Activated gamma-delta T cell treated with anti-CD3 and anti-CD28 coated beads, Interleukin-2, amount 50 U/mL, for 16 hours (primary cell): ENCODE measurements around the gene DMXL1.
"Not testable (repeated sequence)": the region's sequence is repeated elsewhere in the genome, so short reads cannot be mapped to it uniquely, and the experiment has no call there.

Experiments
- DNase-seq: peaks from one replicate; pipeline ENCODE4 v3.0.0-alpha.2; 2020; ENCODE audit warnings: low read depth

The DMXL1 gene

GRCh38 chr5:119200795-119201194 lies 129.9 kb downstream of the DMXL1 start:
- no peak for DNase-seq

- DNase-seq = no peak
Measured at GRCh38 chr5:119207105-119207504, 136.2 kb downstream of the DMXL1 start.

- DNase-seq = no peak
Measured at GRCh38 chr5:119212026-119212425, 141.1 kb downstream of the DMXL1 start.

GRCh38 chr5:119212676-119213075 lies 141.8 kb downstream of the DMXL1 start:
- DNase-seq = no peak

- no peak for DNase-seq
Measured at GRCh38 chr5:119217183-119217582, 146.3 kb downstream of the DMXL1 start.

- DNase-seq = no peak
Measured at GRCh38 chr5:119218830-119219782, 148.2 kb downstream of the DMXL1 start.

GRCh38 chr5:119220576-119221197 lies 149.8 kb downstream of the DMXL1 start:
- DNase-seq = no peak

- no peak for DNase-seq
Measured at GRCh38 chr5:119221330-119221729, 150.4 kb downstream of the DMXL1 start.

GRCh38 chr5:119229950-119230349 lies 159.1 kb downstream of the DMXL1 start:
- DNase-seq = no peak

GRCh38 chr5:119238265-119239118 lies 167.6 kb downstream of the DMXL1 start:
- DNase-seq = no peak

- no peak for DNase-seq
Measured at GRCh38 chr5:119239119-119239417, 168.2 kb downstream of the DMXL1 start.

GRCh38 chr5:119239826-119240225 lies 168.9 kb downstream of the DMXL1 start:
- DNase-seq = not testable (repeated sequence)

GRCh38 chr5:119243888-119244287 lies 173.0 kb downstream of the DMXL1 start:
- no peak for DNase-seq

- DNase-seq = no peak
Measured at GRCh38 chr5:119250946-119251901, 180.3 kb downstream of the DMXL1 start.

GRCh38 chr5:119255571-119256356 lies 184.9 kb downstream of the DMXL1 start:
- no peak for DNase-seq

- DNase-seq = no peak
Measured at GRCh38 chr5:119257613-119258012, 186.7 kb downstream of the DMXL1 start.

GRCh38 chr5:119263639-119264038 lies 192.8 kb downstream of the DMXL1 start:
- no peak for DNase-seq

GRCh38 chr5:119264186-119264585 lies 193.3 kb downstream of the DMXL1 start:
- no peak for DNase-seq

GRCh38 chr5:119267958-119268386 lies 197.1 kb downstream of the DMXL1 start:
- DNase-seq = peak; percentile 74

- peak; percentile 92 for DNase-seq
Measured at GRCh38 chr5:119268387-119269060, 197.6 kb downstream of the DMXL1 start.
